K562 (cell line): ENCODE measurements around the gene APC. TPM values are rescaled to one million over a fixed set of nuclear protein-coding genes. Genes with fewer than 3 reads are reported as not detected.

Experiments used
- CHD7 ChIP-seq: fragments of 200-600 bp; sonication (generic); IDR thresholded peaks from one replicate; pipeline ENCODE4 v1.6.1; 2012; ENCODE audit warnings: mild to moderate bottlenecking, low read depth, low read length, inconsistent platforms
- CTBP1 ChIP-seq: fragments of 450-650 bp; IDR thresholded peaks from 2 replicates; pipeline ENCODE4 v1.6.1; 2016; ENCODE audit warnings: borderline replicate concordance
- PKNOX1 ChIP-seq: fragments of 450-650 bp; IDR thresholded peaks from 2 replicates; pipeline ENCODE4 v1.6.1; 2016
- POLR2AphosphoS5 ChIP-seq: IDR thresholded peaks from 2 replicates; pipeline ENCODE4 v1.6.1; 2011; ENCODE audit warnings: mild to moderate bottlenecking, low read depth, low read length, moderate library complexity; ENCODE audit not compliant: control insufficient read depth, insufficient read depth
- REST ChIP-seq, 2 experiments: fragments of 450-650 bp; formaldehyde crosslinking in 1 of 2; IDR thresholded peaks; 2 replicates each; pipeline versions ENCODE4 v1.4.0 to v1.6.1; 2014 to 2020; ENCODE audit warnings: mild to moderate bottlenecking in 2 of 2, borderline replicate concordance in 1 of 2, low read depth in 1 of 2
- polyA plus RNA-seq, 8 experiments: library from polyadenylated mRNA; depleted of rRNA in 4 of 8; stranded (reverse) in 5 of 8; unstranded in 3 of 8; fragments of >200 nt; fragmentation: Nextera tagmentation in 2 of 8; fragmentation: Illumina TruSeq in 1 of 8; extraction: Ambion mirVana in 2 of 8; extraction: Trizol in 1 of 8; gene quantifications; 2 replicates each; pipeline versions ENCODE4 v1.2.1 to v1.2.3, GENCODE V29; 2011 to 2014; ENCODE audit warnings: inconsistent platforms in 1 of 8, missing spikeins in 1 of 8
- total RNA-seq, 7 experiments: library from RNA; depleted of rRNA in 6 of 7; stranded (reverse); fragments of >200 nt in 6 of 7; fragmentation: Illumina TruSeq in 2 of 7; extraction: Trizol in 2 of 7; gene quantifications; 2 replicates each; pipeline versions ENCODE4 v1.2.1 to v1.2.3, GENCODE V29; 2011 to 2021; ENCODE audit warnings: low replicate concordance in 1 of 7

The APC gene
- total and polyA plus RNA-seq, 9 of the 15 experiments (the other 6 are each of a cell fraction or from before 2014, with no cell fraction given), result 5.7 to 29.5 (median 15.4) TPM

- TF ChIP-seq CHD7 (no peak), CTBP1 (0 out of 2 replicates have a peak, but pooled peaks have one; percentile 33), POLR2AphosphoS5 (peak; percentile 83; the same call in 1 of the 2 replicates), REST (IDR thresholded peaks at IDR 0.05; ENCODE audit: borderline replicate concordance) (no peak), REST (CRISPR knock-in tag; IDR thresholded peaks at IDR 0.05; ENCODE audit: low read depth) (no peak), PKNOX1 (peak; percentile 99)
Observed at GRCh38 chr5:112860929-112861637, 123.4 kb downstream of the APC start, which contains the start of gene SRP19 (continued).
